Cardiac fibroblast (primary cell): ENCODE results near the gene PCA3.

Source experiments
- DNase-seq, 2 donors: peaks; one replicate each; pipeline versions ENCODE4 v3.0.0 to v3.0.0-alpha.2; 2010; ENCODE audit warnings: low read depth in 2 of 2
- H3K4me3 ChIP-seq, 2 donors: replicated peaks in 1 of 2; 1 replicate in 1 of 2; 2 replicates in 1 of 2; pipeline ENCODE4 v1.5.1; 2011; ENCODE audit warnings: low read depth in 2 of 2, low read length in 2 of 2, mild to moderate bottlenecking in 2 of 2, moderate library complexity in 1 of 2
- TF ChIP-seq, protein P1 (sequence below): IDR thresholded peaks from one replicate; pipeline ENCODE4 v1.5.1; 2011; ENCODE audit warnings: low read depth, mild to moderate bottlenecking, low read length, inconsistent platforms

Gene PCA3

DNA sequence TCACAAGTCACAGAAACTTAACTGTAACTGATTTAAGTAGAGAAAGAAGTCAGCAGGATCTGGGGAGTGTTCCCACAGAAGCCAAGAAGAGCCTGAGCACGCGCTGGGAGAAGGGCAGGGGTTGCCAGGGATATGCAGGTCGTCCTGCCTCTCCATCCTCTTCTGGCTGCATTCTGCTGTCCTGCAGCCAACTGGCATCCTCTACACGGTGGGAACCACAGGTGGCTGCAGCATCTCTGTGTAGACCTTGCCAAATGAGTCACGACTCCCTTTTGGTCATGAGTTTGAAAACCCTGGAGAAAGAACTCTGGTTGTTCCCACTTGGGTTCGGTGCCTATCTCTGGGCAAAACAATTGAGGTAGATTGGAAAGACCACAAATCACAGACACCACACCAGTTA is 38.4 kb upstream of the PCA3 start:
- TF ChIP-seq, protein P1, sequence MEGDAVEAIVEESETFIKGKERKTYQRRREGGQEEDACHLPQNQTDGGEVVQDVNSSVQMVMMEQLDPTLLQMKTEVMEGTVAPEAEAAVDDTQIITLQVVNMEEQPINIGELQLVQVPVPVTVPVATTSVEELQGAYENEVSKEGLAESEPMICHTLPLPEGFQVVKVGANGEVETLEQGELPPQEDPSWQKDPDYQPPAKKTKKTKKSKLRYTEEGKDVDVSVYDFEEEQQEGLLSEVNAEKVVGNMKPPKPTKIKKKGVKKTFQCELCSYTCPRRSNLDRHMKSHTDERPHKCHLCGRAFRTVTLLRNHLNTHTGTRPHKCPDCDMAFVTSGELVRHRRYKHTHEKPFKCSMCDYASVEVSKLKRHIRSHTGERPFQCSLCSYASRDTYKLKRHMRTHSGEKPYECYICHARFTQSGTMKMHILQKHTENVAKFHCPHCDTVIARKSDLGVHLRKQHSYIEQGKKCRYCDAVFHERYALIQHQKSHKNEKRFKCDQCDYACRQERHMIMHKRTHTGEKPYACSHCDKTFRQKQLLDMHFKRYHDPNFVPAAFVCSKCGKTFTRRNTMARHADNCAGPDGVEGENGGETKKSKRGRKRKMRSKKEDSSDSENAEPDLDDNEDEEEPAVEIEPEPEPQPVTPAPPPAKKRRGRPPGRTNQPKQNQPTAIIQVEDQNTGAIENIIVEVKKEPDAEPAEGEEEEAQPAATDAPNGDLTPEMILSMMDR, result no peak
- DNase-seq, result no peak
- no peak overlapping the region for H3K4me3 ChIP-seq

DNA sequence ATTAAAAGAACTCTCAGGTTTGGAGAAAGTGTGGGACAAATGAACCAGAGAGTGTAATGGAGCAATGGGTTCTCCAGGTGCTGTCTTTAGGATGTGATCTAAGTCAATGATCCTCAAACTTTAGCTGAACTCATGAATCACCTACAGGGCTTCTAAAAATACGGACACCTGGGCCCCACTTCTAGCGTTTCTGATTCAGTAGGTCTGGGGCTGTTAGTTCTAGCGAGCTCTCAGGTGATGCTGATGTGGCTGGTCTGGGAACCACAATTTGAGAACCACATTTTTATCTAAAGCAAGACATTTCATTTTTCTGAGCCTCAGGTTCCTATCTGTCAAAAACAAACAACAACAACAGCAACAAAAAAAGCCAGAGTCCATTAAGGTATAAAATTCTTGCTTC is 35.1 kb upstream of the PCA3 start:
- no peak overlapping the region for H3K4me3 ChIP-seq
- TF ChIP-seq, protein P1, result no peak
- DNase-seq, result no peak

DNA sequence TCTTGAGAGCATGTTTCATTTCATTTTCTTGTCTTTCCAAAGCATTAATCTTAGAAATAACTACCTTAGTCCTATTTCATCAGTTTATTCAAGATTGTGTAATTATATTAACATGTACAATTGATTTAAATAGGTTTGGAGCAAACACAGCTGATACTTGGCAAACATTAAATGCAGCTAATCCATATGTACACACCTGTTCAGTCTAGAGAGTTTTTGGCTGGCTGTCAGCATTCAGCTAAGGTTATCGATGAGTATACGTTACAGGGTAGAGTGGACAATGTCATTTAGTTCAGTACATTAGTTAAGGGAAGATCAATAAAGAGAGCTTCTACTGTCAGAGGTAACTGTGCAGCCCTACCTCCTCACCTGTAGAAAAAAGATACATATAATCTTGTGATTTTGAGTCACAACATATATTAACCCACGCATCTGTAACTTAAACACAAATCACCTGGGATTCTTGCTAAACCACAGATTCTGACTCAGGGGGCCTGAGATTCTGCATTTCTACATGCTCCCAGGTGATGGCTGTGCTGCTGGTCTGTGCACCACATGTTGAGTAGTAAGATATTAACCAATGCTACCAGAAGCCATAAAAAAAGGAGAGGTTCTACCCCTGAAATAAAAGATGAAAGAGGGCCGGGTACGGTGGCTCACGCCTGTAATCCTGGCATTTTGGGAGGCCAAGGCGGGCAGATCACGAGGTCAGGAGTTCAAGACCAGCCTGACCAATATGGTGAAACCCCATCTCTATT is 34.1 kb upstream of the PCA3 start:
- no peak overlapping the region for H3K4me3 ChIP-seq
- TF ChIP-seq, protein P1, result no peak
- DNase-seq, result no peak

DNA sequence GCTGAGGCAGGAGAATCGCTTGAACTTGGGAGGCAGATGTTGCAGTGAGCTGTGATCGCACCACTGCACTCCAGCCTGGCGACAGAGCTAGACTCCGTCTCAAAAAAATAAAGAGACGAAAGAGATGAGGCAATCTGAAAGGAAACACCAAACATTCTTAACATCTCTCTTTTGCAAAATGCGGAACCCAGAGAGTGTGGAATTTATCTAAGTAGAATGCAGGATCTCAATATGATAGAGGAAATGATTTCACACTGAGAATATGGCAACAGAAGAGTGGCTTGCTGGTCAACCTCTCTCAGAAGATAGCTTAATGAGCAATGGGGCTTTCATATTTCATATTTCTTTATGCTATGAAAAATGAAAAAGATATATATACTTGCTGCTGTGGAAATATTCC is 33.4 kb upstream of the PCA3 start:
- DNase-seq, result peak; percentile 8 to 32
- TF ChIP-seq, protein P1, result no peak
- H3K4me3 ChIP-seq, result no peak overlapping the region

DNA sequence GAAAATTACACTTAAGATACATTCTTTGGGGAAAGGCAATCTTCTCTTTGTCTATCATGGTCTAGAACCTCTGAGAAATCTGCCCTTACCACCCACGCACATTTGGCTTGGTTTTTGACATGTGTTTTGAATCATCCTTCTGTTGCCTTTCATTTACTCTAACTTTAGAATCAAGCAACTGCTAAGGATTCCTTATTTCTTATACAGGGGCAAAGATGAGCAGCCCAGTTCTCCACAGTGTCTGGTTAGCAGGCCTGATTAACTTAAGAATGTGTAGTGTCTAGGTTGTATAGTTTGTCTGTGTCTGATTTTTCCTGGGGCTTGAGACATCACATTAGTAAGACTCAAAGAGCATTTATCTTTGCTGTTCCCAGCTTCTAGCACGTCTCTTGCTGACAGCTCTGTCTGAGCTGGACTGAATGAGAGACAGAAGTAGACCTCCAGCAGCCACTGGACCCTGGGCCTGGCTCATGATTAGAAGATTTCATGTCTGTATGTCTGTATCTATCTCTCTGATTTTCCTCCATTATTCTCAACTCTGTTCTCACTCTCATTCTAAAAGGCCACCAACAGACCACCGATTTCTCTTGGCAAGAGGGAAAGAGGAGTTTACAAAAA is 31.8 kb upstream of the PCA3 start:
- TF ChIP-seq, protein P1, result no peak
- H3K4me3 ChIP-seq, result no peak overlapping the region
- DNase-seq, result peak in 1 of 2 donors; percentile 13

DNA sequence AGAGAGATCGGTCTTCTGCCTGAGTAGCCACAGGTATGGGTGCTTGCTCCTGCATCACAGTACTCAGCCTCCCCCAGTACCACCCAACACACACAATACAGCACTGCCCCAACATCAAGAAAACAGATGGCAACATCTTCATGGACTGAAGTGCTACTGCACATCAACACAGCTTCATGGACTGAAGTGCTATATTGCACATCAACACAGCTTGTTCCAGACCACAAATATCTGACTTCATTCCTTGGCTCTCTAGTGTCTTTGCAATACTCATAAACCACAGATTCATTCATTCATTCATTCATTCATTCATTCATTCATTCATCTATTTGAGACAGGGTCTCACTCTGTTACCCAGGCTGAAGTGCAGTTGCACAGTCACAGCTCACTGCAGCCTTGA is 31.1 kb upstream of the PCA3 start:
- TF ChIP-seq, protein P1, result no peak
- no peak overlapping the region for H3K4me3 ChIP-seq
- no peak for DNase-seq
